Measurements from ENCODE around the gene TRMT2A.

- TF ChIP-seq POLR2A (IDR thresholded peaks at IDR 0.05; ENCODE audit: low read depth, low read length) (no peak), POLR2AphosphoS5 (IDR thresholded peaks at IDR 0.05; ENCODE audit: low read depth, low read length) (no peak), TAF1 (IDR thresholded peaks at IDR 0.05; ENCODE audit: borderline replicate concordance, low read depth, low read length) (no peak)
Observed at GRCh38 chr22:20152464-20152890, 35.5 kb upstream of the TRMT2A start.

All from GM12892 (cell line).